ENCODE data around the gene EEF1A2.

DNA sequence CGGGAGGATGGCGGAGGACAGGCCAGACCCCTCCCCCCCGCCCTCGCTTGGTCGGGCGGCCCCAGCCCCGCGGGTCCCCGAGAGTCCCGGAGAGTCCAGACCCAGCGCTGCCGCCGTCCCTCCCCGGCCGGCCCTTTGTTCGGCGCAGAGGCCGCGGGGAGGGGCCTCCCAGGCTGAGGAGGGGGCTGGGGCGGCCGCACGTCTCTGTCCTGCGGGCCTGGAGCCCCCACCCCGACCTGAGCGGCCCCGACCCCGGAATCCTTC, 27.2 kb downstream of the EEF1A2 start:
- TF ChIP-seq, protein P1, sequence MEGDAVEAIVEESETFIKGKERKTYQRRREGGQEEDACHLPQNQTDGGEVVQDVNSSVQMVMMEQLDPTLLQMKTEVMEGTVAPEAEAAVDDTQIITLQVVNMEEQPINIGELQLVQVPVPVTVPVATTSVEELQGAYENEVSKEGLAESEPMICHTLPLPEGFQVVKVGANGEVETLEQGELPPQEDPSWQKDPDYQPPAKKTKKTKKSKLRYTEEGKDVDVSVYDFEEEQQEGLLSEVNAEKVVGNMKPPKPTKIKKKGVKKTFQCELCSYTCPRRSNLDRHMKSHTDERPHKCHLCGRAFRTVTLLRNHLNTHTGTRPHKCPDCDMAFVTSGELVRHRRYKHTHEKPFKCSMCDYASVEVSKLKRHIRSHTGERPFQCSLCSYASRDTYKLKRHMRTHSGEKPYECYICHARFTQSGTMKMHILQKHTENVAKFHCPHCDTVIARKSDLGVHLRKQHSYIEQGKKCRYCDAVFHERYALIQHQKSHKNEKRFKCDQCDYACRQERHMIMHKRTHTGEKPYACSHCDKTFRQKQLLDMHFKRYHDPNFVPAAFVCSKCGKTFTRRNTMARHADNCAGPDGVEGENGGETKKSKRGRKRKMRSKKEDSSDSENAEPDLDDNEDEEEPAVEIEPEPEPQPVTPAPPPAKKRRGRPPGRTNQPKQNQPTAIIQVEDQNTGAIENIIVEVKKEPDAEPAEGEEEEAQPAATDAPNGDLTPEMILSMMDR (conservative IDR thresholded peaks at IDR 0.05), result no peak
- no peak for TF ChIP-seq EZH2 (IDR thresholded peaks at IDR 0.05; ENCODE audit: low read depth)

Measured in PC-9 (cell line).